HG03064 (cell line): Measurements from ENCODE around the gene KDSR.

Experiments used
- ATAC-seq: cut with Tn5 transposase; IDR thresholded peaks from one replicate; pipeline ENCODE4 v1.9.1; 2021; ENCODE audit warnings: low read depth; ENCODE audit not compliant: unreplicated experiment

Gene KDSR

DNA sequence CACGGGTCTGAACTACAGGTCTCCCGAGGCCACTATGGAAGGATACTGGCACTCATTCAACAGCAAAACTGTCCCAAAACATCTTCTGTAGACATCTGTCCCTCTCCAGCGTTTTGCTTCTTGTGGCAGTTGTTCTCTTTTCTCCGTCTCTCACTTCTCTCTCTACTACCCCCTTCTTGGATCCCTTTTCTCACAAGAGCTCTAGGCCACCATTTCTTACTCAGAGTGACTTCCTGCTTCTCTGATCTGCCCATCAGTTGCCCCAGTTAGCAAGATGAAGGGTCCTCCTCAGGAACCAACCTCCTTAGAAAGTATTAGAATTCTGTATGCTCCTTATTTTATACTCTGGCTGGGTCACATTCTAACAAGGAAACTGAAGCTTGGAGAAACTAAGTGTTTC, 80.1 kb downstream of the KDSR start:
- ATAC-seq = no peak

DNA sequence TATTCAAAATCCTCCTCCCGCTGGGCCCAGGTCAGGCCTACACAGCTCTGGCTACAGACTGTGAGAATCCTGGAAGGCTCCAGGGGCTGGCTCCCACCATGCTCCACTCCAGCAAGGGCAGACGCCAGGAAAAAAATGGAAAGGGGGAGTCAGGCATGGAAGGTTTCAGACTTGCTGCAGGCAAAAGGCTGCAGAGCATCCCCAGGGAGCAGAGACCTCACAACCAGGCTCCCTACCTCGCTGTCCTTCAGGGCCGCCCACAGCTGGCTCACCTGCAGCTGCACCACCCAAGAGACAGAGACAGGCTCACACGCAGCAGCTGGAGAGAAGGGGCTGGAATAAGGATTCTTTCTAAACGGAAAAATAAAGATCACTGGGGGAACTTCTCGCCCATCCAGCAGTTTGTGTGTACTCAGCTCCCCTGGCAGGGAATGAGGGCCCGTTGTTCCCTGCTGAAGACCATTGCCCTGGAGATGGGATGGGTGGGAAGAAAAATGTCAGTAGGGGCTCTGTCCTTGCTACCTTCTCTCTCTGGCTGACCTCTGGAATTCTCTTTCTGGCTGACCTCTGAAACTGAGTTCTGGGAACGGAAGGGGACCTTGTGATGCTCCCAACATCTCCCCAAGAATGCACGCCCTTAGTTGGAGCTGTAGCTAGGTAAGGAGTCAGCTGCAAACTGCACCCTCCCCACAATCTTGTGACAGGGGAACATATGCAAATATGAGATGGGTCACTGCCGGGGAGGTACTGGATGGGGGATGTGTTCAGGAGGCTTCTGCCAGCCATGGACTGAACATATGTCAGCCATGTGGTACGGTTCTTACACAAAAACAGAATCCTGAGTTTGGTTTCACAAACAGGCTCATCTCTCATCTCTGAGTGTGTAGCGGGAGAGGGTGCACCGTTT, 81.9 kb downstream of the KDSR start:
- peak; percentile 82 for ATAC-seq

DNA sequence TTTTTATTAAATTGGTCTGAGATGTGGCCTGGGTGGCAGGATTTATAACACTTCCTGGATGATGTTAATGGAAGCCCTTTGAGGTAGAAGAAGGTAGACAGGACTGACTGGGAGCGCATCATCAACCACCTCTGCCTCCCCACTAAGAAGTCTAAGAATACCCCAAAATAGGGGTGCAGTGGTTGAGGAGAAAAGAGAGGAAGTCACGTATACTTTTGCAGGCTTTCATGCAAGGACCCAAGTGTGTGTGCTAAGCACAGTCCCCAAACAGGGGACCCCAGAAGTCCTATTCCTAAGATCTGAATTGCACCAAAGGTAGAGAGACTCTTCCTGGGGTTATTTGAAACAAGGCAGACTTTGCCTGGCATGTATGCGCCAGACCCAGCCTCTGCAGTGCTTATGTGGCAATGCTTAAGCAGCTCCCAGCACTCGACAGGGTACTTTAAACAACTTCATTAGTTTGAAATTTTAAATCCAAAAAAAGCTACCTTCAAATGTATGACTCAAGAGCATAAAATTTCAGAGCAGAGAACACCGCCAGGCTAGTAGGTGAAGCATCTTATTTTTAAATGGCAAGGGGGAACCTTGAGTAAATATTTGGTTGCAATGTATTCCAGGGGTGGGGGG, 82.7 kb downstream of the KDSR start:
- ATAC-seq = no peak

DNA sequence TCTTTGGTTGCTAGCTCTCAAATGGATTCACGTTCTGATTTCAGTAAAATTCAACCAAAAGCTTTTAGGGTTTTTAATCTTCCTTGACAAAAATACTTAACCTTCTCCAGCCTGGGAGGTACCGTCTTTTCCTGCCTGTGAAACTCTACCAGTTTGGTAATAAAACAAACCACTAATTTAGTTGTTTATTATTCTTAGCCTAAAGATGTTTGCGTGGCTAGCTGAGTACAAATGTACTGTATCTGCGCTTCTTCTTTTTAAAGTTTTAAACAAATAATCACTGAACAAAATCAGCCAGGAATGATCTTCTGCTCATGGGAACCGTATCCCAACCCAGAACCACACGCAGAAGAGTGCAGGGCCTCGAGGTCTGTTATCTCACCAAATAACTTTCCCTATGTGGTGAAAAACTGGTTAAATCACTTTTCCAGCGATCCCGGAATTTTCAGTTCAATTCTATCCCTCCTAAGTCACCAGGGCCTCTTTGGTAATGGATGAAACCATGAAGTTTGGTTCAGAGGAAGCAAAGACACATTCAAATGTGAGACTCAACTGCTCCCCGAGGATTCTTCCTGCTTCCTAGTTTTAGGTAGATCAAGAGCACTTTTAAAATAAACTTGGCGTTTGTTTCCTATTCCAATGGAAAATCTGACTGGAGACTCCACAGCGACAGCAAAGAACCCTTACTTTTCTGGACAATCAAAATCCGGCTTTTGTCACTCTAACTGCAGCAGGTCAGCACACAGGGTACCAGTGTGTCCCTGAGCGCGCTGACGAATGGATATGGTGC, 83.5 kb downstream of the KDSR start:
- ATAC-seq = no peak

DNA sequence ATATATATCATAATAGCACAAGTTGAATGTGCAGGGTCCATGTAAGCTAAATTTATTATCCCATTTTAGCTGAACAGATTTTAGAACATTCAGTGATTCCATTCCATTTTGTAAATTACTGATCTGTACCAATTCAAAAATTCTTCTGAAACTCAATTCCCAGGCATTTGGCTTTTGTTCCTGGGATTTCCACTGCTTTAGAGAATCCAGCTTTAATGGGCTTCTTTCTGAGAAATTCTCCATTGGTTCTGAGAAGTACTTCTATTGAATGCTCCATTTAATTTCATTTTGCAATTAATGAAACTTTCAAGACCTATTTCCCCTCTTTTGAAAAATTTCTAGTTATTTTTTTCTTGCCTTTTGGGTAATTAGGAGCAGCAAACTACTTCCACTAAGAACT, 84.2 kb downstream of the KDSR start:
- no peak for ATAC-seq
